GM18867 (cell line): ENCODE data around the gene COMT.

Source experiments
- ATAC-seq: cut with Tn5 transposase; IDR thresholded peaks from one replicate; pipeline ENCODE4 v1.9.1; 2021; ENCODE audit warnings: mild to moderate bottlenecking, moderate library complexity; ENCODE audit not compliant: unreplicated experiment

Gene COMT

DNA sequence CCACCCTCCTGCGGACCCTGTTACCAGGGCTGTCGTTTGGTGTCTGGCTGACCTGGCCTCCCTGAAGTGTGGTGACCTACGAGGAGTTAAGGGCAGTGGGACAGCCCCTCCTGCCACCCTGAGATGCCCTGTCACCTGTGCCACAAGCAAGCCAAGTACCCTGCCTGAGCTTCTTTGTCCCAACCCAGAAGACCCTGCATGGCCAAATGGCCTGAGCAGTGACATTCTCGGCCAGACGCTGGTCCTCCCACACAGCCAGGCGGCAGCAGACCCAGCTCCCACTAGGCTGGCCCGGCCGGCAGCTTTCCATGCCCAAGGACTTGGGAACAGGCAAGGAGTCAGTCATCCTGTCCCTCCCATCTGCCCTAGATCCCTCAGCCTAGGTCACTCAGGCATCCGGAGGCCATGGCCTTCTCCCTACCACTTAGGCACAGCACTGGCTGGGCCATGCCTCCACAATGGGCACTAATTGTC is 67.5 kb downstream of the COMT start:
- no peak for ATAC-seq

GRCh38 chr22:20009582-20010306 is 68.2 kb downstream of the COMT start:
- no peak for ATAC-seq

GRCh38 chr22:20010307-20011122 is 68.9 kb downstream of the COMT start:
- ATAC-seq: no peak

DNA sequence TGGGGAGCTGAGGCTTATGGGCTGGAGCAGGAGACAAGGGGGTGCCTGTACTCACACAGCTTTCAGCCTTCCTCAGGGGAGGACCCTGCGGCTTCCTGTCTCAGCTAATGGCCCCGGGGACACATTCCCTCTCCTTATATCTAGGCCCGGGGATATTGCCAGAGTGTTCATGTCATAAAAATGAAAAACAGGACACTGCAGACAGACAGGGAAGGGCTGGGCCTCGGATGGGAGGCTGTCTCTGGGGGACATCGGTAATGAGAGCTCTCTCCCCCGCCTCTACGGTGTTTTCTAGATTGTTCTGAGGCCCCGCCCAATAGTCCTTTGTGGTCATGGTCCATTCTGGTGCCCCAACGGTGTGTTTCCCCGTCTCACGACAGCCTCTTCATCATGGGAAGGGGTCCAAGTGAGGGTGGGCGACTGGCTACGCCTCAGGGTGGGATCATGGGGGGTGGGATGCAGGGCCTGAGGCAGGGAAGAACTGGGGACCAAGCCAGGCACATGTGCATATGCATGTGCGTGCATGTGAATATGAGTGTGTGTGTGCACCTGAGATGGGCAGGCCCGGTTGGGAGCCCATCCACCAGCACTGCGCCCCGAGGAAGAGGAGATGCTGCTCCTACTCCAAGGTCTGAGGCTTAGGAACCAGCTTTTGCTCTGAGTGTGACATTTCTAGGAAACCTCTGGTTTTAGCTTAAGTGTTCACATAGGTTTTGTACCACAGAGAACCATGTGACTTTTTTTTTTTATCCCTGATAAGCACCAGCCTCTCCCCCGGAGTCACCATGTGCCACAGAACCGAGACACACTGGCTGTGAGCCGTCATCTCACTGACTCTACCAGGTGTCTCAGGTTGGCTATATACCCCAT is 69.8 kb downstream of the COMT start:
- ATAC-seq: no peak

DNA sequence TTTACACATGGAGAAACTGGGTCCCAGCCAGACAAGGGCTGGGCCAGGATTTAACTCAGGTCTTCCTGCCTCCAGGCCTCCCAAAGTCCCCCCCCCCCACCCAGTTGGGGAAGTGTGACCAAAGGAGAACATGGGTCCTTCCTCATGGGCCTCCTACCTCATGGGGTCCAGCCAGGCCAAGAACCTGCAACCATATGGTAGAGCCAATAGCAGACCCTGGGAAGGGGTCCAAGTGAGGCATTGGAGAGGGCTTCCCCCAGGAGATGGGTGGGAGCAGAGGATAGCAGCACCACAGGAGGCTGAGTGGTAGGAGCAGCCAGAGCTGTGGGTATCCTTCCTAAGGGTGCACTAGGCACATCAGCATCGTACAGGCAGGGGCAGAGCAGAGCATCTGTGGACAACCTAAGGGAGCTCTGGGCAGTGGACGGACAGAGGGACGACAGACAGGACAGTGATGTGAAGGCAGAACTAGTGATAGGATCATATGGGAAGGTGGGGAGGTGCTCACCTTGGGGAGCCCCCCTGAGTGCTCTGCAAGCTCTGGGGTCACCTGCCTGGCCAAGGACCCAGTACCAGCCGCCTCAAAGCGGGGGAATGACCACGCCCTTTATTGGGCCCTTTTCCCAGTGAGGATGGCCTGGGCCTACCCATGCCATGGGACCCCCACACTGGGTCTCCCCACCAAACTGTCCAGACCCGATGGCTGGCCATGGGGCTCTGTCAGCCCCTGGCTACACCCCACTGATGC is 70.6 kb downstream of the COMT start:
- no peak for ATAC-seq

- ATAC-seq: no peak
Measured at GRCh38 chr22:20012741-20013331, 71.3 kb downstream of the COMT start.

GRCh38 chr22:20013382-20013871 is 71.9 kb downstream of the COMT start:
- ATAC-seq: no peak

GRCh38 chr22:20014526-20015186 is 73.1 kb downstream of the COMT start:
- ATAC-seq: no peak

DNA sequence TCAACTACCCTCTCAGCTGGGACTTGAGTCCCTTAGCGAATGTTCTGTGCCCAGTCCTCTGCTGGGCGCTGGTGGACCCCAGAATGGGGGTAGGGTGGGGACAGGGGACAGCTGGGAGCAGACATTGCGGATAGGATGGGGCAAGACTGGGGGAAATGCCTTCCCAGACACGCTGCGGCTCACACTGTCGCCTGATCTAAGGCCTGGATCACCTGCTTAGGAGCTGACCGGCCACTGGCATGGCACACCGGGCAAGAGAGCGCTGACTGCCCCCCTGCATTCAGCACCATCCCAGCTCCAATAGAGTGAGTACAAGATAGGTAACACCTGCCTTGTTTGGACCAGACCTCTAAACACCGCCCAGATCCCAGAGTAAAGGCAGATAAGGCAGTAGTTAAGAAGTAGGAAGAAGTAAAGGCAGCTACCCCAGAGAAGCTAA is 73.6 kb downstream of the COMT start:
- ATAC-seq: no peak

- ATAC-seq: no peak
Measured at GRCh38 chr22:20015971-20016733, 74.6 kb downstream of the COMT start.

GRCh38 chr22:20016734-20017621 is 75.4 kb downstream of the COMT start, which contains the start of gene ARVCF:
Gene ARVCF, minus strand, starts transcription at chr22:20016823. Its CDS starts 26,029 bp downstream, at chr22:19990794.
- ATAC-seq: peak; percentile 59

- ATAC-seq: no peak
Measured at GRCh38 chr22:20017622-20017958, 76.0 kb downstream of the COMT start.

DNA sequence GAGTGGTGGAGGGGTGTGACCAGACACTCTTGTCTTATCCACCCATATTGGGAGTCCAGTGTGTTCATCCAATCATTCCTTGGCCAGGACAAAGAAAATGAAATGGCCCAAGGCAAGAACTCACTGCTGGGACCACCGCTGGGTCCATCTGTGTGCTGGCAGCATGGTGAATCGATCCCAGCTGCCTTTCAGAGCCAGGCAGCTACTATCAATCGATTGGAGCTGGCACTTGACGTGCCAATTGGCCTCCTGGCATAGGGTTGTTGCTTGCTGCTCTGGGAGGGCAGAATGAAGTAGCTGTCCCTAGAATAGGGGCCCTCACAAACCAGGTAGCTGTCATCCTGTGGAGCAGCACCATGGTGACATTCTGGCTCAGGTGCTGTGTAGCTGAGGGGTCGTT is 76.4 kb downstream of the COMT start:
- no peak for ATAC-seq
